SK-N-SH (cell line): Measurements from ENCODE around the gene MTHFS. TPM values are rescaled to one million over a fixed set of nuclear protein-coding genes. Genes with fewer than 3 reads are reported as not detected.

ENCODE experiments used
- CTCF ChIA-PET: fragments of 300-600, 350-600 bp; formaldehyde crosslinking; extraction: SDS; loops from one replicate; lab custom pipeline; 2021; lab: Yijun Ruan, JAX
- POLR2A ChIA-PET: fragments of 350-600 bp; sonication (Branson Sonifier 250); formaldehyde crosslinking; extraction: SDS; loops from one replicate; lab custom pipeline; 2020; ENCODE audit warnings: antibody characterized with exemption, inconsistent platforms; lab: Yijun Ruan, JAX
- DNase-seq: peaks from one replicate; pipeline ENCODE4 v3.0.0; 2012
- H2AFZ ChIP-seq: fragments of 200-600 bp; sonication (generic); 2 replicates; pipeline ENCODE4 v1.8.1; 2016; ENCODE audit warnings: antibody characterized with exemption, mild to moderate bottlenecking, low read depth
- H3F3A ChIP-seq: fragments of 200-600 bp; sonication (generic); replicated peaks from 2 replicates; pipeline ENCODE3; 2016; ENCODE audit warnings: antibody characterized with exemption, mild to moderate bottlenecking; ENCODE audit not compliant: insufficient read depth
- H3K27ac ChIP-seq, 2 experiments: fragments of 200-500 bp in 1 of 2; fragments of 200-600 bp in 1 of 2; sonication (Bioruptor generic) in 1 of 2; sonication (generic), shearing (Covaris generic) in 1 of 2; 2 replicates each; pipeline versions ENCODE4 v1.5.1 to v1.6.1; 2014 to 2016; ENCODE audit warnings: low read depth in 2 of 2, inconsistent platforms in 1 of 2, low read length in 1 of 2, mild to moderate bottlenecking in 1 of 2, mixed read lengths in 1 of 2
- H3K27me3 ChIP-seq: fragments of 200-600 bp; sonication (generic), shearing (Covaris generic); 2 replicates; pipeline ENCODE4 v1.6.1; 2016; ENCODE audit warnings: mixed run types; ENCODE audit not compliant: insufficient read depth
- H3K36me3 ChIP-seq, 2 experiments: fragments of 200-500 bp in 1 of 2; fragments of 200-600 bp in 1 of 2; sonication (Bioruptor generic) in 1 of 2; sonication (generic) in 1 of 2; replicated peaks in 1 of 2; 2 replicates each; pipeline versions ENCODE3 to v1.5.1; 2014 to 2016; ENCODE audit warnings: low read length in 1 of 2, mild to moderate bottlenecking in 1 of 2; ENCODE audit not compliant: insufficient read depth in 2 of 2, control insufficient read depth in 1 of 2
- H3K4me1 ChIP-seq, 2 experiments: fragments of 200-500 bp in 1 of 2; fragments of 200-600 bp in 1 of 2; sonication (Bioruptor generic) in 1 of 2; sonication (generic), shearing (Covaris generic) in 1 of 2; 2 replicates each; pipeline versions ENCODE4 v1.5.1 to v1.6.1; 2014 to 2016; ENCODE audit warnings: low read depth in 1 of 2, low read length in 1 of 2, mixed run types in 1 of 2; ENCODE audit not compliant: insufficient read depth in 2 of 2, control insufficient read depth in 1 of 2
- H3K4me2 ChIP-seq: fragments of 200-600 bp; sonication (generic), shearing (Covaris generic); 2 replicates; pipeline ENCODE4 v1.6.1; 2017; ENCODE audit warnings: mixed run types
- H3K4me3 ChIP-seq, 2 experiments: fragments of 200-500 bp in 1 of 2; fragments of 200-600 bp in 1 of 2; sonication (Bioruptor generic) in 1 of 2; sonication (generic), shearing (Covaris generic) in 1 of 2; 2 replicates each; pipeline versions ENCODE4 v1.5.1 to v1.8.1; 2014 to 2016; ENCODE audit warnings: low read depth in 2 of 2, inconsistent platforms in 1 of 2, low read length in 1 of 2, mild to moderate bottlenecking in 1 of 2, mixed read lengths in 1 of 2, moderate library complexity in 1 of 2
- H3K79me2 ChIP-seq: fragments of 200-600 bp; sonication (generic); 2 replicates; pipeline ENCODE4 v1.8.1; 2017; ENCODE audit warnings: mild to moderate bottlenecking; ENCODE audit not compliant: insufficient read depth
- H3K9ac ChIP-seq: fragments of 200-600 bp; sonication (generic); 2 replicates; pipeline ENCODE4 v1.6.1; 2017; ENCODE audit warnings: mixed run types
- H3K9me2 ChIP-seq: fragments of 200-600 bp; sonication (generic); 2 replicates; pipeline ENCODE4 v1.6.1; 2017; ENCODE audit warnings: mixed run types
- H3K9me3 ChIP-seq: fragments of 200-600 bp; sonication (generic); 2 replicates; pipeline ENCODE4 v1.6.1; 2017; ENCODE audit warnings: mixed run types, mild to moderate bottlenecking, moderate library complexity
- H4K20me1 ChIP-seq: fragments of 200-600 bp; sonication (generic); 2 replicates; pipeline ENCODE4 v1.6.1; 2017; ENCODE audit warnings: mild to moderate bottlenecking, mixed run types; ENCODE audit not compliant: insufficient read depth
- CHD2 ChIP-seq: fragments of 150-350 bp; IDR thresholded peaks from 2 replicates; pipeline ENCODE4 v1.6.1; 2018; ENCODE audit warnings: low read length; ENCODE audit not compliant: partially characterized antibody
- ELF1 ChIP-seq: IDR thresholded peaks from 2 replicates; pipeline ENCODE4 v1.4.0; 2012
- EZH2phosphoT487 ChIP-seq: fragments of 200-600 bp; sonication (generic); IDR thresholded peaks from 2 replicates; pipeline ENCODE4 v1.6.1; 2017; ENCODE audit warnings: low read depth, mixed run types, mild to moderate bottlenecking, antibody characterized with exemption, moderate library complexity, borderline replicate concordance
- MEF2A ChIP-seq: IDR thresholded peaks from 2 replicates; pipeline ENCODE4 v1.4.0; 2012; ENCODE audit warnings: low read depth, borderline replicate concordance
- RXRA ChIP-seq: IDR thresholded peaks from 2 replicates; pipeline ENCODE4 v1.4.0; 2012; ENCODE audit warnings: low read depth, mild to moderate bottlenecking, borderline replicate concordance
- SIN3A ChIP-seq: IDR thresholded peaks from 2 replicates; pipeline ENCODE4 v1.6.1; 2012; ENCODE audit warnings: low read depth, mild to moderate bottlenecking, low read length, moderate library complexity, borderline replicate concordance
- TEAD4 ChIP-seq: IDR thresholded peaks from 2 replicates; pipeline ENCODE4 v1.4.0; 2012; ENCODE audit warnings: mild to moderate bottlenecking, borderline replicate concordance; ENCODE audit not compliant: insufficient read depth
- YY1 ChIP-seq: IDR thresholded peaks from 2 replicates; pipeline ENCODE4 v1.4.0; 2012; ENCODE audit warnings: low read depth, mild to moderate bottlenecking
- WGBS: methylation state at CpG from one replicate; pipeline ENCODE4 v1.1.6; 2017; ENCODE audit warnings: low lambda C conversion rate; 5-methylcytosine and 5-hydroxymethylcytosine counted together
- polyA plus RNA-seq, 3 experiments: library from polyadenylated mRNA; depleted of rRNA; stranded (reverse); fragments of >200 nt; gene quantifications; 2 replicates each; pipeline ENCODE4 v1.2.3, GENCODE V29; 2012
- TF ChIP-seq, protein P1 (sequence below): IDR thresholded peaks from 2 replicates; pipeline ENCODE4 v1.4.0; 2012; ENCODE audit warnings: low read depth, borderline replicate concordance
- TF ChIP-seq, protein P2 (sequence below): IDR thresholded peaks from 2 replicates; pipeline ENCODE4; 2012
- TF ChIP-seq, protein P3 (sequence below): IDR thresholded peaks from 2 replicates; pipeline ENCODE4 v1.4.0; 2012; ENCODE audit warnings: low read depth
- TF ChIP-seq, protein P4 (sequence below): fragments of 150-350 bp; IDR thresholded peaks from 2 replicates; pipeline ENCODE4 v1.6.1; 2016; ENCODE audit warnings: mild to moderate bottlenecking, low read depth, low read length

The MTHFS gene
- polyA plus RNA-seq, 1 of the 3 experiments (the other 2 are of a cell fraction): 21.9 TPM

DNA sequence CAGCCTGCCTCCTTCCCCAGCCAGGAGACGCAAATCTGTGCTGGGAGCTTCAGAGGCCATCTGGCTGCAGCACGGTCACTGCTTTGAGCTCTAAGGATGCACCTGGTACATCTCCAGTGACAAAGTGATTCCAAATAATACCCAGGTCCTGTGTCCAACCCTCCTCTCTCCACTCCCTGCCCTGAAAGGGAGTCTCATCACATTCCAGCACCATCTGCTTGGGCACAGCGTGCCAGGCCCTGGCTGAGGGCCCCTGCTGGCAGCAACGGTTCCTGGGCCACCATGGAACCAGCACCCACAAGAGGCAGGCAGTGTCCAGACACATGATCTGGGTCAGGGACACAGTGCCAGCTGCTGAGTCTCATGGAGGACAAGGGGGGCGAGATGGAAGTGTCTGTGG, 81.3 kb downstream of the MTHFS start:
- 67% methylated on average over 3 of the region's 5 CpGs for WGBS
- POLR2A ChIA-PET: no interaction called here

DNA sequence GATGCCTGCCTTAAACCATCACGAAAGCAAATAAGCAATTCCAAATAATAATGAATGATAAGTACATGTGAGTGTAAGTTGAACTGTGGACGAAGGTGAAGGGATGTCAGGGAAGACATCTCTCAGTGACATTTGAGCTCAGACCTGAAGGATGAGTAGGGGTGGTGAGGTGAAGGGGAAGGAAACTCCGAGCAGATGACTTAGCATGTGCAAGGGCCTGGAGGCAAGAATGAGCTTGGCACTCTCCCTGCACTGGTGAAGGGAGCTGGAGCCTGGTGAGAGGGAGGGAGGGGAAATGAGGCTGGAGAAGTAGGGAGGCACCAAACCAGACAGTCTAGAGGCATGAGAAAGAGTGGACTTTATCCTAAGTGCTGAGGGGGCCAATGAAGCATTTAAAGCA, 84.3 kb downstream of the MTHFS start:
- peaks cover 0 to 37% of the 10 kb centered on the region in 2 experiments; a peak in 2 of 4 replicates for H3K4me1 ChIP-seq
- H4K20me1 ChIP-seq: no peaks in the 10 kb centered on the region
- H3K9me2 ChIP-seq: no peaks in the 10 kb centered on the region
- H3K9me3 ChIP-seq: no peaks in the 10 kb centered on the region
- 71% methylated on average over 3 of the region's 3 CpGs for whole genome bisulfite sequencing
- DNase-seq: no peak
- H3K4me3 ChIP-seq: no peak overlapping the region
- no peak overlapping the region for H3K4me2 ChIP-seq
- no peaks in the 10 kb centered on the region for H3K27me3 ChIP-seq
- TF ChIP-seq MEF2A (no peak), EZH2phosphoT487 (no peak), TEAD4 (no peak), RXRA (no peak), YY1 (no peak), ELF1 (no peak)
- TF ChIP-seq, protein P1, sequence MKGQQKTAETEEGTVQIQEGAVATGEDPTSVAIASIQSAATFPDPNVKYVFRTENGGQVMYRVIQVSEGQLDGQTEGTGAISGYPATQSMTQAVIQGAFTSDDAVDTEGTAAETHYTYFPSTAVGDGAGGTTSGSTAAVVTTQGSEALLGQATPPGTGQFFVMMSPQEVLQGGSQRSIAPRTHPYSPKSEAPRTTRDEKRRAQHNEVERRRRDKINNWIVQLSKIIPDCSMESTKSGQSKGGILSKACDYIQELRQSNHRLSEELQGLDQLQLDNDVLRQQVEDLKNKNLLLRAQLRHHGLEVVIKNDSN: no peak
- TF ChIP-seq, protein P2, sequence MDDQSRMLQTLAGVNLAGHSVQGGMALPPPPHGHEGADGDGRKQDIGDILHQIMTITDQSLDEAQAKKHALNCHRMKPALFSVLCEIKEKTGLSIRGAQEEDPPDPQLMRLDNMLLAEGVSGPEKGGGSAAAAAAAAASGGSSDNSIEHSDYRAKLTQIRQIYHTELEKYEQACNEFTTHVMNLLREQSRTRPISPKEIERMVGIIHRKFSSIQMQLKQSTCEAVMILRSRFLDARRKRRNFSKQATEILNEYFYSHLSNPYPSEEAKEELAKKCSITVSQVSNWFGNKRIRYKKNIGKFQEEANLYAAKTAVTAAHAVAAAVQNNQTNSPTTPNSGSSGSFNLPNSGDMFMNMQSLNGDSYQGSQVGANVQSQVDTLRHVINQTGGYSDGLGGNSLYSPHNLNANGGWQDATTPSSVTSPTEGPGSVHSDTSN: no peak
- TF ChIP-seq, protein P3, sequence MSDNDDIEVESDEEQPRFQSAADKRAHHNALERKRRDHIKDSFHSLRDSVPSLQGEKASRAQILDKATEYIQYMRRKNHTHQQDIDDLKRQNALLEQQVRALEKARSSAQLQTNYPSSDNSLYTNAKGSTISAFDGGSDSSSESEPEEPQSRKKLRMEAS: no peak
- TF ChIP-seq, protein P4, sequence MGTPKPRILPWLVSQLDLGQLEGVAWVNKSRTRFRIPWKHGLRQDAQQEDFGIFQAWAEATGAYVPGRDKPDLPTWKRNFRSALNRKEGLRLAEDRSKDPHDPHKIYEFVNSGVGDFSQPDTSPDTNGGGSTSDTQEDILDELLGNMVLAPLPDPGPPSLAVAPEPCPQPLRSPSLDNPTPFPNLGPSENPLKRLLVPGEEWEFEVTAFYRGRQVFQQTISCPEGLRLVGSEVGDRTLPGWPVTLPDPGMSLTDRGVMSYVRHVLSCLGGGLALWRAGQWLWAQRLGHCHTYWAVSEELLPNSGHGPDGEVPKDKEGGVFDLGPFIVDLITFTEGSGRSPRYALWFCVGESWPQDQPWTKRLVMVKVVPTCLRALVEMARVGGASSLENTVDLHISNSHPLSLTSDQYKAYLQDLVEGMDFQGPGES: no peak
- TF ChIP-seq, all 33 proteins: peak for 0
- Histone ChIP-seq H3F3A (no peaks in the 10 kb centered on the region), H2AFZ (no peak overlapping the region), H3K36me3 (no peaks in the 10 kb centered on the region), H3K9ac (no peak overlapping the region), H3K27ac (peak overlapping the region in 1 of 2 experiments; percentile 11; a peak in 1 of 4 replicates), H3K79me2 (no peaks in the 10 kb centered on the region)
- ChIA-PET POLR2A (no interaction called here), CTCF (interaction anchor here (0.8 to 1.3 kb wide), 4 partner anchors 16 to 473 kb away, joined by 3 to 5 read pairs (median 3); no protein-coding TSS in a partner anchor)

More for the DNA sequence above, 81.3 kb downstream of the MTHFS start:
- no peaks in the 10 kb centered on the region for H3K27me3 ChIP-seq
- DNase-seq: no peak
- no peaks in the 10 kb centered on the region for H3K9me3 ChIP-seq
- no peaks in the 10 kb centered on the region for H4K20me1 ChIP-seq
- no peaks in the 10 kb centered on the region for H3F3A ChIP-seq
- H3K27ac ChIP-seq: no peak overlapping the region
- no peak overlapping the region for H3K9ac ChIP-seq
- no peak overlapping the region for H3K4me3 ChIP-seq
- H3K4me1 ChIP-seq: peaks cover 0 to 37% of the 10 kb centered on the region in 2 experiments; a peak in 2 of 4 replicates
- no peak overlapping the region for H2AFZ ChIP-seq
- no peak overlapping the region for H3K4me2 ChIP-seq
- TF ChIP-seq SIN3A (no peak), CHD2 (no peak)
- no peaks in the 10 kb centered on the region for H3K9me2 ChIP-seq
- CTCF ChIA-PET: interaction anchor here (0.9 kb wide), 1 partner anchor 30 kb away, joined by 3 read pairs; no protein-coding TSS in a partner anchor
- no peaks in the 10 kb centered on the region for H3K36me3 ChIP-seq
- H3K79me2 ChIP-seq: no peaks in the 10 kb centered on the region
